ENCODE measurements around the gene IPP. TPM values are rescaled to one million over a fixed set of nuclear protein-coding genes. Genes with fewer than 3 reads are reported as not detected.

IPP gene
- total and polyA plus RNA-seq, 2 of the 8 experiments (the other 6 are each of a cell fraction or from before 2014, with no cell fraction given), result 1.4 to 5.6 TPM

- Histone ChIP-seq H2BK12ac (ENCODE audit: low read depth, low read length) (no peak overlapping the region), H3K4me2 (ENCODE audit: insufficient read depth in 1 of 2, low read depth in 2 of 2, low read length in 2 of 2) (peak overlapping the region; percentile 60 to 97)
- CTCF ChIA-PET (ENCODE audit: partially characterized antibody), result interaction anchor here (1.0 kb wide), 1 partner anchor 11 kb away, joined by 3 read pairs; no protein-coding TSS in a partner anchor
Observed at GRCh38 chr1:45685308-45686014, 65.0 kb downstream of the IPP start.

More at GRCh38 chr1:45685308-45686014, 65.0 kb downstream of the IPP start:
- TF ChIP-seq KDM1A (IDR thresholded peaks at IDR 0.05; ENCODE audit: borderline replicate concordance, low read length) (no peak), KDM4A (IDR thresholded peaks at IDR 0.05; ENCODE audit: low read depth, low read length, severe bottlenecking) (no peak), CBX5 (IDR thresholded peaks at IDR 0.05; ENCODE audit: low read depth, low read length) (no peak), ATF3 (IDR thresholded peaks at IDR 0.05; ENCODE audit: insufficient read depth, low read depth, low read length) (no peak), SIN3A (conservative IDR thresholded peaks at IDR 0.05 in 1 of 2, IDR thresholded peaks at IDR 0.05 in 1 of 2; ENCODE audit: low read depth in 1 of 2, low read length in 2 of 2) (0 out of 4 replicates have a peak, but pooled peaks of 1 of the 2 experiments have one; percentile 29), RNF2 (IDR thresholded peaks at IDR 0.05; ENCODE audit: borderline replicate concordance, low read depth, low read length, missing control alignments, poor library complexity, severe bottlenecking) (no peak), YY1 (IDR thresholded peaks at IDR 0.05; ENCODE audit: low read depth, low read length) (peak; percentile 80)
- Histone ChIP-seq H3K23me2 (ENCODE audit: low read depth, low read length) (peaks cover 7% of the 10 kb centered on the region), H3K27ac (ENCODE audit: low read depth, low read length) (peak overlapping the region; percentile 93), H4K91ac (replicated peaks; ENCODE audit: insufficient read length, low read length) (no peak overlapping the region), H2BK15ac (ENCODE audit: low read length) (no peak overlapping the region), H4K5ac (ENCODE audit: insufficient read length, low read depth, low read length) (no peak overlapping the region), H3K27me3 (replicated peaks in 1 of 4; ENCODE audit: control insufficient read depth in 3 of 4, extremely low read depth in 1 of 4, insufficient read depth in 3 of 4, low read length in 3 of 4) (no peaks in the 10 kb centered on the region), H4K20me1 (replicated peaks in 1 of 2; ENCODE audit: control insufficient read depth in 1 of 2, insufficient read depth in 2 of 2, low read length in 2 of 2) (peaks cover 2 to 5% of the 10 kb centered on the region in 2 experiments), H3K9me3 (ENCODE audit: insufficient read depth in 2 of 2, low read depth in 1 of 2, low read length in 1 of 2) (no peaks in the 10 kb centered on the region), H2BK120ac (replicated peaks; ENCODE audit: low read depth, low read length) (no peak overlapping the region), H2BK20ac (ENCODE audit: low read length) (no peak overlapping the region), H3K23ac (ENCODE audit: insufficient read length) (no peak overlapping the region), H3K56ac (replicated peaks; ENCODE audit: insufficient read length, low read depth, low read length) (peak overlapping the region; percentile 52), H3K4me1 (replicated peaks in 1 of 4; ENCODE audit: control insufficient read depth in 3 of 4, insufficient read depth in 4 of 4, low read length in 3 of 4) (peaks cover 0 to 9% (median under 1%) of the 10 kb centered on the region in 4 experiments; a peak in 5 of 7 replicates), H3K79me2 (ENCODE audit: control insufficient read depth in 1 of 2, insufficient read depth in 2 of 2, low read length in 2 of 2) (peaks cover 21 to 84% of the 10 kb centered on the region in 2 experiments), H3K14ac (ENCODE audit: insufficient read length) (no peak overlapping the region), H3K9ac (replicated peaks in 1 of 4; ENCODE audit: extremely low read depth in 1 of 4, low read depth in 3 of 4, low read length in 3 of 4) (peak overlapping the region; percentile 91 to 99 (median 98)), H2AK5ac (ENCODE audit: low read depth, low read length) (no peak overlapping the region), H3K4me3 (ENCODE audit: extremely low read depth in 1 of 4, insufficient read depth in 2 of 4, low read depth in 3 of 4, low read length in 4 of 4) (peak overlapping the region; percentile 96 to 99 (median 98)), H2AFZ (ENCODE audit: low read length) (no peak overlapping the region), H3K79me1 (ENCODE audit: low read depth, low read length) (no peaks in the 10 kb centered on the region), H3K18ac (ENCODE audit: extremely low read depth, low read length) (peak overlapping the region; percentile 97; the same call in 1 of the 2 replicates), H3K4ac (replicated peaks; ENCODE audit: insufficient read length, low read depth, low read length) (no peak overlapping the region), H2BK5ac (ENCODE audit: low read depth, low read length) (peak overlapping the region; percentile 98), H3K36me3 (ENCODE audit: control insufficient read depth in 2 of 4, insufficient read depth in 4 of 4, low read length in 3 of 4) (peaks cover 0 to under 1% (median 0%) of the 10 kb centered on the region in 4 experiments; a peak in 1 of 8 replicates), H4K8ac (ENCODE audit: extremely low read depth, insufficient read depth, low read length) (no peak overlapping the region)
- no peak for DNase-seq (ENCODE audit: low read depth in 1 of 2, low spot score in 2 of 2)
- POLR2A ChIA-PET (ENCODE audit: partially characterized antibody), result interaction anchor here (0.6 to 2.6 kb wide), 28 partner anchors 9 to 560 kb away, joined by 3 to 20 read pairs (median 4); partner anchors contain the start of genes CCDC163, CCDC17, MMACHC and NASP
- FAIRE-seq, result no peak
- WGBS, 2 experiments (ENCODE audit: extremely low coverage in 1 of 2, insufficient coverage in 1 of 2, insufficient read length in 1 of 2, insufficient replicate concordance in 2 of 2, low coverage in 1 of 2, low lambda C conversion rate in 2 of 2, missing lambda C conversion rate in 1 of 2), result 2% methylated on average over 13 of the region's 13 CpGs; no CpG with 5 or more reads in 1 of the 2 experiments
